EH (cell line): Measurements from ENCODE around the gene OSBPL2.

ENCODE experiments used
- DNase-seq: peaks from one replicate; pipeline ENCODE4 v3.0.0-alpha.2; 2015; ENCODE audit warnings: low read depth

OSBPL2 gene

DNA sequence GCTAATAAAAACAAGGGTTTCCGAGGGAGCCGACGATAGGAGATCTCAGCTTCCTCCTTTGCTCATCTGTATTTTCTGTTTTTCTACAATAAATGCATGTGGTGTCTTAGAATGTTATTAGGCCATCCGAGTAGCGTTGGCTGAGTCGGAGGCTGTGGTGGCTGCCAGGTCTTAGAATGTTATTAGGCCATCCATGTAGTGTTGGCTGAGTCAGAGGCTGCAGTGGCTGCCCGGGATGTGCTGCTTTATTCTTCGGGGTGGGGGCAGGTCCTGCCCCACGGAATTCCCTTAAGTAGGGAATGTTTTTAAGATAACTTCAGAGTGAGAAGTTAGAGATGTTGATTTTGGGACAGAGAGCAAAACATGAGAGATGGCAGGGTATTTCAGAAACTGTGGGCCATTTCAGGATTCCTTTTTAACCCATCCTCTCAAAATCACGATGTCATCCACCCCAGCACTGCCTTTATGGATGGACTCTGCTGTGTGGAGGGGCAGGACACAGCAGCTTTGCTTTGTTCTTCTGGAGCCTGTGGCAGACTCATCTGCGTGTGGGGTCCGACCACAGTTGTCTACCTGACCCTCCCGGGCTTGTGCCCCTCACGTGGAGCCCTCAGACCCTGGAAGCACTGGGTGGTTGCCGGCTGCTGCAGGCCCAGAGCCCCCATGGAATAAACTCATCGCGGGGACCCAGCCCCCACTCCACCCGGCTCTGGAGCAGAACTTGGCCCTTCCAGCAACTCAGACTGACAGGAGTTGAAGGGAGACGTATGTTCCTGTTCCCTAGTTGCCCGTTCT lies 20.4 kb downstream of the OSBPL2 start:
- peak; percentile 86 for DNase-seq

DNA sequence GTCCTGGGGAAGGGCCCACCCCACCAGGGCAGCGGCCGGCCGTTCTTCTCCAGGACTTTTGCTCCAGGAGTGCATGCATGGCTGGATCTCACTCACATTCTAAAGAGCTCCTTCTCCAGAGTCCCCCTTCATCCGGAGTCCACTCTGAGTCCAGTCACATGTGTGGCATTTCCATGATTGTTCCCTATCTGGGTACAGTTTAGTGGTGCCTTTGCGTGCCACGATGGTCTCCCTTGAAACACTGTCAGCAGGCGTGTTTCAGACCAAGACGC lies 20.9 kb downstream of the OSBPL2 start:
- DNase-seq: no peak

DNA sequence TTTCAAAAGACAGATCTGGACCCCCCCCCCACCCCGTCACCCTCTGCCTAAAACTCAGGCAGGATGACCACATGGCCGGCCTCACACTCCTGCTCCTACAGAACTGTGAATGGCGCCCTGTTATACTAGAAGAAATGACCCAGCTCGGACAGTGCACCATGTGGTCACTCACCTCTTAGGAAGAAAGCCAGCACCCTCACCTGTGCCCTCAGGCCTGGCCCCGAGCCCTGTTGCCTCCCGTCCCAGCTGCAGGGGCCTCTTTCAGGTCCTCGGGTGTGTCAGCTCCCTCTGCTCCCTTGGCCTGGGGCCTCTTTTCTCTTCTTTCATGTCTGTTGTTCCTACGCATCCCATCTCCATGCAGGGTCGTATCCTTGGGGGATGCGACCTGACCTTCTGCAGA lies 23.7 kb downstream of the OSBPL2 start:
- DNase-seq: no peak

DNA sequence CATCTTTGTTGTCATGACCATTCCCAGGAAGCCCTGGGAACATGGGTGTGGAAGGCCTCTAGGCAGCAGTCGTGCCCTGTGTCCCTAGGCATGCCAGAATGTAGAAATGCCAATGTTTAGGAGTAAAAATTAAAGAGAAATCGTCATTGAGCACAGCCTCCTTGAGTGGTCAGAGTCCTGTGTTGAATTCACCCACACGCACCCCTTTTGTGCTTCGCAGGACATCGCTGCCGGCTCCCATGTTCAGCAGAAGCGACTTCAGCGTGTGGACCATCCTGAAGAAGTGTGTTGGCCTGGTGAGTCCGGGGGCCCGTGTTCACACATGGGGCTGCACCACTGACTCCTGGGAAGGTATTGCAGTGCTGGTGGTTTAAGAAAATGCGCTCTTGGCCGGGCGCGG lies 25.1 kb downstream of the OSBPL2 start:
- DNase-seq: no peak

DNA sequence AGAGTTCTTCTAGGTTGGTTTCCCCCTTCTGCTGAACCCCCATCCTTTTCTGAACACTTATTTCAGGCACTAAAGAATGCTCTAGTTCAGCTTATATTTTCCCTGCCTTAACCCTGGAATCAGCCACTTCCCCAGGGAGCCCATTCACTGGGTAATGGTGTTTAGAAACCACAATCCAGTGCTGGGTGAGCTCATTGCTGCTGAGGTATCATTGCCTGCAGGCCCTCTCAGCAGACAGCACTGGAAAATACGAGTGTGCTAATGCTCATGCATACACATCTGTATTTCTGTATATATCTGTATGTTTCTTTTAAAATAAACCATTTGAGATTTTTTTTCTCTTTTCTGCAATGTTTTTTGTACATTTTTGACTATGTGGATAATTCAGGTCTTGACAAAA lies 27.0 kb downstream of the OSBPL2 start:
- no peak for DNase-seq

DNA sequence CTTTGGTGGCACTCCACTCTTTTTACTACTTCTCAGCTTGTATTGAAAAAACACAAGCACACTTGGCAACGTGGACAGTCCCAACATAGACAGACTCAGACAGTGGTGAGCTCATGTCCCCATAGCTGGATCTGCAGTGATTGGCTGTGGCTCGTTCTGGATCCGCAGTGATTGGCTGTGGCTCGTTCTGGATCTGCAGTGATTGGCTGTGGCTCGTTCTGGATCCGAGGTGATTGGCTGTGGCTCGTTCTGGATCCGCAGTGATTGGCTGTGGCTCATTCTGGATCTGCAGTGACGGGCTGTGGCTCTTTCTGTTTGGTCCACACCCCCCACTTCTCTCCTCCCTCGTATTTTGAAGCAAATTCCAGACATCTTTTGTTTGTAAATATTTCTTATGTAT lies 28.0 kb downstream of the OSBPL2 start:
- DNase-seq: peak; percentile 10

DNA sequence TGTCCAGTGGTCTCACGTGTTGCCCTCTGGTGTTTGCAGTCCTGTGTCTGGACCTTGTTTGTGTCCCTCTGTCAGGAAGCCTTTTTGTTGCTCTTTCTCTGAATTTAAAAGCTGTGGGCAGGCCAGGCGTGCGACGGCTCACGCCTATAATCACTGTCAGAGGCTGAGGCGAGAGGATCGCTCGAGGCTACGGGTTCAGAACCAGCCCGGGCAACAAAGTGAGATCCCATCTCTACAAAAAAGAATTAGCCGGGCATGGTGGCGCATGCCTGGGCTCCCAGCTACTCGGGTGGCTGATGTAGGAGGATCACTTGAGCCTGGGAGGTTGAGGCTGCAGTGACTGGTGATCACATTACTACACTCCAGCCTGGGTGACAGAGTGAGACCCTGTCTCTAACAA lies 28.5 kb downstream of the OSBPL2 start:
- no peak for DNase-seq

DNA sequence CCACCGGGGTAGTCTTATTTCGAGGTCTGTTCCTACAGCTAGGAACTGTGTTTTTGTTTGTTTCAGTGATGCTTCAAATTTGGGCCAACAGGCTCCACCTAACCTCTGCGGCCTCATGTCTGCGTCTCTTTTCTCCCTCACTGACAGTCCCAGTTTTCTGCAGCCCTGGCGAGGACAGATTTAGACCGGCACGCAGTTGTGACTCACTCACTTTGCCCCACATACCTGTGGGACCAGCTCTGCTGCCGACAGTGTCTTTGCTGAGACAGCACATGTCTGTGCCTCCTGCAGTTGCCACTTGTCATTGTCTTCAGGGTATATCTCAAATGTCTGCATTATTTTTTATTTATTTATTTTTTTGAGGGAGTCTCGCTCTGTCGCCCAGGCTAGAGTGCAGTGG lies 29.2 kb downstream of the OSBPL2 start:
- no peak for DNase-seq

DNA sequence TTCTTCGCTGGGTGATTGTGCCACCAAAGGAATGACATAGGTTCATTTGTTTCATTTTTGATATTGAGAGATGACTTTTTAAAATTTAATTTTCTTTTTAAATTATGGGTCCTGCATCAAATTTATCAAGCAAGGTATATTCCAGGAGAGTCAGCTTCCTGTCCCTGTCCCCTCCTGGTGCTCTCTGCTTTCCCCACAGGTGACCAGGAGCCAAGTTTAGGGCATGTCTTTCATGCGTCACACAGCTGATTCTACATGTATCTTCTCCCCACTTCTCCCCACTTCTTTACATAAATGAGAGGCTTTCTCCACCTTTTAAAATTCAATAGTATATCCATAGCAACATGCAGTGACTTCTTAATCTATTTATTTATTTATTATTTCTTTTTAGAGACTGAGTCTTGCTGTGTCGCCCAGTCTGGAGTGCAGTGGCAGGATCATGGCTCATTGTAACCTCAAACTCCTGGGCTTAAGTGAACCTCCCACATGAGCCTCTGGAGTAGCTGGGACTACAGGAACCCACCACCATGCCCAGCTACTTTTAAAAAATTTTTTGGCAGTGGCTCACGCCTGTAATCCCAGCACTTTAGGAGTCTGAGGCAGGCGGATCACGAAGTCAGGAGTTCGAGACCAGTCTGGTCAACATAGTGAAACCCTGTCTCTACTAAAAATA lies 30.0 kb downstream of the OSBPL2 start:
- no peak for DNase-seq

DNA sequence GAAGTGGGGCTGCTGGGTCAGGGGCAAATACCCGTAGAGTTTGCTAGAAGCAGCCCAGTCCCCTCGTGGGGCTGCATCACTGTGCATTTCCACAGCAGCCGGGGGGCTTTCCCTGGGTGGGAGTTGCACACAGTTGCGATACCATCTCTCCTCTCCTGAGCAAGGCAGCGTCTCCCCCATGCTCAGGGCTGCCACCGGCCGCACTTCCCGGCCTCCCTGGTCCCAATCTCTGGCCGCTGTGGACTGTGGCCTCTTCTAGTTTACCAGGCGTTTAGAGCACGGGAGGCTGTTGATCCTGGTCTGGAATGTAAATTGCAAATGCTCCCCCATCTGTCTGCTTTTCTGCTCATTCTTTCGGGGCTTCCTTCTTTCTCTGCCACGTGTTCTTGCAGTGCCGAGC lies 31.1 kb downstream of the OSBPL2 start:
- DNase-seq: no peak

DNA sequence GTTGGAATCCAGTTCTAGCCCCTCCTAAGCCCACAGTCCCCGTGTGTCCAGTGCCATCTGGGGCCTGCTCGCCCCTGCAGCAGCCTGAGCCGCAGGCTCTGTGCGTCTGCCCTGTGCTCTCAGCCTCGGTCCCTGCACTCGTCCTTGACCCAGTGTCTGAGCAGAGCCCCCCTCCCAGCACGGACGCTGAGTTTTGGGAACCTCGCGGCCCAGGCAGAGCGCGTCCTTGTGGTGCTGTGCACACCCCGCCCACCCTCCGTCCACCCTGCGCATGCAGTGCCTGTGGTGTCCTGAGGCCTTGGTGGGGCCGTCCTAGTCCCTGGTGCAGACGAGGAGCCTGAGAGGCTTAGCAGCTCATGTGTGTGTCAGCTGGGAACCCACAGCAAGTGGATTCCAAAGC lies 31.6 kb downstream of the OSBPL2 start:
- no peak for DNase-seq

DNA sequence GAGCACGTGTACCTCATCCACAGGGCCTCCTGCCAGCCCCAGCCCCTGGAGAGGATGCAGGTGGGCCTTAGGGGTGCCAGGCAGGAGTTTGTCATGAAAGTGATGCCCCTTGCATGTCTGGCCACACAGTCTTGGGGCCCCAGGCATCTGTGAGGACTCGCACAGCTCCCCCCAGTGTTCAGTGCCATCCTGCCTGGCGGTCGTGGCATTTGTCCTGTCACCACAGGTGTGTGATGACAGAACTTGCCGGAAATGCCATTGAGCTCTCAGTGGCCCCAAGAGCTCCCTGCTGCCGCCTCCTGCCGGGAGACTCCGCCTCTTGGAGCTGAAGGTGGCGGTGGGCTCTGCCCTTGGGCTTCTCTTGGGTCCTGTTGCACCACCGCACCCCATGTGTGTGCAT lies 33.9 kb downstream of the OSBPL2 start:
- DNase-seq: no peak

DNA sequence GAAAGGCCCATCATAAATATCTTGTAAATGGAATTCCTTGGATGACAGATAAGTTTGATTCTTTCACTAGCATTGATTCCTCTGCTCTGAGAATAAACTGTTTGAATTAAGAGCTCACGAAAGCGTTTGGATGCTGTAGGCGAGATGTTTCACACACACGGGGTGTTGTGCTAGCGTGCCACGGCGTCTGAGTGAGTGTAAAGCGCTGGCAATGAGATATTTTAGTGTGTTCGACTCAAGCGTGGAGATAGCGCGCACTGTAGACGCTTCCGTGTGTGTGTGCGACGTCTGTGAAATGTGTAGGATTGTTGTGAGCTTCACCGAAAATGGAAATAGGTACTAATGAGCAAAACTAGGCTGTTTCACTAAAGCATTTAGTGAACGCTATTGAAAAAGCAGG lies 35.1 kb downstream of the OSBPL2 start:
- no peak for DNase-seq

DNA sequence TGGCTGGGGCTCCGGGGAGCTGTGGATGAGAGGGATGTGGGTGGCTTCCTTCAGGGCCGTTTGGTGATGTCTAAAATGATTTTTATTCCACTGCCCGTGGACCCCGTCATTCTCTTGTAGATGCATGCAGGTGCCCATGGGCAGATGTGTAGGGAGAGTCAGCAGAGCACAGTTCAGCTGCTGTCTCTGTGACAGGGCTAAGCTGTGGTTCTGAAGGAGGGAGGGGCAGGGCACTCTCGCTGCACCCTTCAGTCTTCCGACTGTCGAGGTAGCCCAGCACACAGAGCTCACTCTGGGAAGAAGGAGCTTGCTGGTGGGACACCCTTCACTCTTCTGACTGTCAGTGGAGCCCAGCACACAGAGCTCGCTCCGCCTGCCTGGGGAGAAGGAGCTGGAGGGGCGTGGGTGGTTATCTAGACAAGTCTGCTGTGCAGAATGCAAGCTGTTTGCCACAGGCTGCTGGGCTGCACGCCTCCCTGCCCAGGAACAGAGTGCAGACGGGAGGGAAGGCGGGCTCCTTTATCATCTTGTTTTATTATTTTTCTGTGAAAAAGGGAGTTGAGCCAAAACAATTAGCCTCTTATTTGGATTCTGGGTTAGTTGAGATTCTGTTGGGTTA lies 36.1 kb downstream of the OSBPL2 start:
- no peak for DNase-seq

DNA sequence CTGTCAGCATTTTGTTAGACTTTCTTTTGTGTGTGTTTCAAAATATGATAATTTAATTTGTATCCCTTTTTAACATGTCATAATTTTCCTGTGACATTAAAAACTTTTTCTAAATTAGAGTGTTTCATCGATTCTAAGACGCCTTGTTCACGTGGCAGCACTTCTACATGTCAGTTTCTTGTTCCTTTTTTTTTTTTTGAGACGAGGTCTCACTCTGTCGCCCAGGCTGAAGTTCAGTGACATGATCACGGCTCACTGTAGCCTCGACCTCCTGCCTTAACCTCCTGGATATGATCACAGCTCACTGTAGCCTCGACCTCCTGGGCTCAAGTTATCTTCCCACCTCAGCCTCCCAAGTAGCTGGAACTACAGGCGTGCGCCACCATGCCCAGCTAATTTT lies 36.9 kb downstream of the OSBPL2 start:
- no peak for DNase-seq

DNA sequence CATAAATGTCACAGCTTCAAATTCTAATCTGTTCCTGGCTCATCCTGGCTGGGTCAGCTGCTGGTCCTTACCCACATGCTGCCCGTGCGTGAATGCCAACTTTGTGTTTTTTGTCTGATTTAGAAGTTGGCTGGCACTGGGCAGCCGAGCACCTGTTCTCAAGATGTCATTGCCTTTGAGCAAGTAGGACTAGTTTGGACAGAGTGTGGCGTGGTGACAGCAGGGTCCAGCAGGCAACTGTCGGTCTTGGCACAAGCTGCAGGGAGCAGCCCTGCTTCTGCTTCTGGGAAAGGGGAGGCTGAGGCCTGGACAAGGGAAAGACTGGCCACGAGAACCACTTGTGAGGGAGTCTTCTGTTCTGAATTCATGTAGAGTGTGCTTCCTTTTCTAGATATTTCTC lies 38.1 kb downstream of the OSBPL2 start:
- no peak for DNase-seq

DNA sequence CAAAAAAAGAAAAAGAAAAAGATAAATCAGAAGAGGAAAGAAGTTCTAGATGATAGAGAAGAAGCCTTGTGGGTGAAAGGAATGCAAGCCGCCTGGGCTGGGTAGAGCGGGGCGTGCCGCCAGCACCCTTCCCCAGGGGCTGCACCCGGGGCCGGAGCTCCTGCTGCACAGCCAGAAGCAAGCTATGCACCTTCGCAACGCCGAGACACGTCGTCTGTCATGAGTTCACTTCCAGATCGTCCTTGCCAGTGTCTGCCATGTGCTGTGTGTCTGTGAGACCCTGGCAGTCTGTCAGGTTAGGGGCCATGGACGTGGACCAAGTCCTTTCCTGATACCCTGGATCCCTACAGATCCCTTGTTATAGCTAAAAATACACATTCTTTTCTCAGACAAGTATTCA lies 38.9 kb downstream of the OSBPL2 start:
- no peak for DNase-seq

DNA sequence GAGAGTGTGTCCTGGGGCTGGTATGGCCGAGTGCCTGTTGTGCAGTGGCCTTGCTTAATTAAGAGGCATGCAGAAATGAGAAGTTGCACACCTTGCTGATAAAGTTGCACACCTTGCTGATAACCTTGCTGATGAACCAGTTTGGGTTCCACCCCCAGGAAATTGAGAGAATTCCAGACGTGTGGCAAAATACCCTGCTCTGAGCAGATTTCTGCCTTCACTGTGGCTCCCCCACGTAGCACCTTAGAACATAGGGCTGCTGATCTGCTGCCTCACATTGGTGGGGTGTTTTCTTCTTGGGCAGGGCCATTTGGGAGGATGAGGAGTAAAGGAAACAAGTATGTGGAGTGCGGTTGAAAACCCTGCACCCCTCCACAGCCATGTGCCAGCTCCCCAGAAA lies 42.0 kb downstream of the OSBPL2 start:
- no peak for DNase-seq

DNA sequence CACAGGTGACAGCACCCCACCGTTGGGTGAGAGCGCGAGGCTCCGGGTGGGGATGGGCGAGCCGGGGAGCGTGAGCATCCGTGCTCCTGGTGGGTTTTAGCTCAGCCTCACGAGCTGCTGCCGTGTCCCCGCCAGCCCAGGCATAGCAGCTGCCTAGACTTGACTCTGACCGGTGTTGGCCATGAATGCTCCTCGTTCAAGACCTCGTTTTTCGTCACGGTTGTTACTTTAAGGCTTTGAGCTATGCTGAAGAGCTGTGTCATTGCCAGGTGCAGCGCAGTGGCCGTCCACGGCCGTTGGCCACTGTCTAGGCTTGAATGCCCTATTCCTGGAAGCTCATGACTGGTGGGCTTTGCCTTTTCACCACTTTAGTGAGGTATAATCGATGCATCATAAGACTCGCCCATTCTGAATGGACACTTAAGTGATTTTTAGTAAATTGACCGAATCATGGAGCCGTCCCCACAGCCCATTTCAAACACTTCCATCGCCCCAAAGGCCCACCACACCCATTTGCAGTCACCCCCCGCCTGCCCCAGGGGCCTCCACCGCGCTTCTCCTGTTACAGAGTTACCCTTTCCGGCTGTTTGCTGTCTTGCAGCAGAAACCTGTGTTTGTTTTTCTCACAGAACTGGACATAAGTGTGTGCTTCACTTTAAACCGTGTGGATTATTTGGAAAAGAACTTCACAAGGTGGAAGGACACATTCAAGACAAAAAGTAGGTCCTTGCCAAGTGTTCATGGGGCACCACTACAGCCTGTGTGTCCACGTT lies 43.0 kb downstream of the OSBPL2 start:
- no peak for DNase-seq

DNA sequence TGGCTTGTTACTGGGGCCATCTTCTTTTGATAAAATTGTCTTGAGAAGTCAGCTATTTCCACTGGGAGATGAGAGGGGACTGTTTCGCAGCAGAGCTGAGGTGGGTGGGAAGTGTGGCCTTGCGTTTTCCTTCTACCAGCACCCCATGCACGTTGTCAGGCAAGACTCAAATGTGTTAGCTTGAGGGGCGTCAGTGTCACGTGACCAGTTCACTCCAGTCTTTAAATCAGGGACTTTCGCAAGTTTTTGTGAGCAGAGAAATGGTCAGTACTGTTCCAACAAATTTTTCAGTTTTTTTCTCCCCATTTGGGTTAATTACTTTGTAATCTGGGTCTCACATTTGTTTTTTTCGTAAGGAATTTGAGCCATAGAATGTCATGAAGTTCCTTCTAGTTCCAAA lies 43.8 kb downstream of the OSBPL2 start:
- DNase-seq: no peak

DNA sequence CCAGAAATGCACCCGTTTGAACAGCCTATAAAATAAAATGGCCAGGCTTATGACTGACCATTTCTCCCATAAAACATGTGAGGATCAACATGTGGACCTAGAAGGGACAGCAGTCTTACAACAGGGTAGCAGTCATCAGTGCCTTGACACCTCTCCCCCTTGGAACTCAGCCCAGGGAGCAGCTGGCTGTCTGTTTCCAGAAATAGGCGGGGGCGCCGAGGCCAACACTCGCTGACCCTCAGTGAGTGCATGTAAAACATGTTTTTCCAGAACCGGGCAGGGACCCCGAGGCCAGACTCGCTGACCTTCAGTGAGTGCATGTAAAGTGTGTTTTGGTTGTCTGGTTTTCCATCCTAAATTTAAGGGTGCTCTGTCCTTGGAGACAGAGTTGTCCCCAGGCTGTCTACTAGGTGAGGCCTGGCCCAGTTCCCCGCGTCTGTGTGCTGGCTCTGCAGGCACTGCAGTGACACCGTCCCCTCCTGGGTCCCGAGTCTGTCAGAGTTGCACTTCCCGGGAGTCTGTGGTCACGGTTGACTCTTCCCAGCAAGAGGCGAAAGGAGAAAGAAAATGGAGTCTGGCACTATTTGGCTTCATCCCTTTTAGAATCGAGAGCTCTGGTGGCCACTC lies 44.7 kb downstream of the OSBPL2 start:
- no peak for DNase-seq

DNA sequence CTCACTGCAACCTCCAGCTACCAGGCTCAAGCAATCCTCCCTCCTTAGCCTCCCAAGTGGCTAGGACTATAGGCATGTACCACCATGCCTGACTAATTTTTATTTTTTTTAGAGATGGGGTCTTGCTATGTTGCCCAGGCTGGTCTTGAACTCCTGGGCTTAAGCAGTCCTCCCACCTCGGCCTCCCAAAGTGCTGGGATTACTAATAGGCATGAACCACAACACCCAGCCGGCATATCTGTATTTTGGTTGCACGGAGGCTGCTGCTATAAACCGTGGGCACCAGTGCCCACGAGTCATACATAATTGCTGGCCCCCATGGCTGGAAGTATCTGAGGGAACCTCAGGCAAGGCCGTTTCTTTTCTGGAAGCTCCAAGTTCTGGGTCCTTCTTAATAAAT lies 46.1 kb downstream of the OSBPL2 start:
- DNase-seq: no peak

DNA sequence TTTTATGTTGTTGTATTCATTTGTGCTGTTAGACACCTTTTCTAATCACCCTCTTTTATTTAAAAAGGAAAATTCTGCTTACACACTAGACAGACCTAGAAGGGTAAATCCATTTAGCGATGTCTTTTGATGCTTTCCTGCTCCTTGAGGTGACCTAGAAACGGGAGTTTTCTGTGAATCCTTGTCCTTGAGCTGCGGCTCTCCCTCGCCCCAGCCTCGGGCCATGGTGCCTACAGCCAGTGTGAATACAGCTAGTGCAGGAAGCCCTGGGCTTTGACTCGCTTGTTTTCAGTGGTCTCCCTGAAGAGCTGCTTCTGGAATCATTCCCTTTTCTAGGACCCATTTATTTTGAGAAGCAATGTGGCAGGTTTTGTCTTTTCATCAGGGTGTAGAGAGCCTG lies 46.8 kb downstream of the OSBPL2 start:
- DNase-seq: no peak
